ENCODE data around the gene TBCCD1. TPM values are rescaled to one million over a fixed set of nuclear protein-coding genes. Genes with fewer than 3 reads are reported as not detected.
A peak's percentile ranks its signal among the peaks of the same experiment; 100 is the strongest.

Gene TBCCD1
- total and polyA plus RNA-seq, 2 of the 4 experiments (the other 2 are of a cell fraction): 7.9 to 19.7 TPM

- Histone ChIP-seq H2AFZ (replicated peaks; ENCODE audit: low read length, poor library complexity) (no peak overlapping the region), H3K4me1 (ENCODE audit: control insufficient read depth, insufficient read depth, low read length) (no peaks in the 10 kb centered on the region), H3K9me3 (ENCODE audit: control insufficient read depth, insufficient read depth, low read length) (no peaks in the 10 kb centered on the region), H3K36me3 (ENCODE audit: control insufficient read depth, insufficient read depth, low read length) (0 out of 2 replicates have a peak, but pooled peaks cover 2% of the 10 kb centered on the region), H2BK15ac (ENCODE audit: low read depth, low read length) (no peak overlapping the region), H4K20me1 (ENCODE audit: insufficient read depth, low read length) (no peaks in the 10 kb centered on the region), H4K8ac (ENCODE audit: low read depth in 2 of 2, low read length in 2 of 2) (no peak overlapping the region), H3K27me3 (ENCODE audit: control insufficient read depth, insufficient read depth, low read length) (no peaks in the 10 kb centered on the region), H2BK20ac (ENCODE audit: low read depth, low read length) (no peak overlapping the region), H3K9ac (ENCODE audit: low read depth, low read length) (no peak overlapping the region), H3K56ac (ENCODE audit: extremely low read depth, insufficient read depth, low read length) (no peak overlapping the region), H3K18ac (ENCODE audit: low read depth, low read length) (no peak overlapping the region), H2AK9ac (replicated peaks; ENCODE audit: low read depth, low read length, poor library complexity) (no peak overlapping the region), H3K27ac (ENCODE audit: insufficient read depth, low read length) (no peak overlapping the region), H3K4ac (ENCODE audit: low read depth, low read length) (no peak overlapping the region), H3K14ac (replicated peaks; ENCODE audit: low read depth, low read length) (no peak overlapping the region), H2BK120ac (ENCODE audit: low read depth, low read length) (no peak overlapping the region), H4K5ac (ENCODE audit: low read depth, low read length) (no peak overlapping the region), H3K9me1 (ENCODE audit: insufficient read depth, low read length) (no peaks in the 10 kb centered on the region; the same call in 1 of the 2 replicates), H4K91ac (ENCODE audit: insufficient read depth, low read depth, low read length) (no peak overlapping the region), H3K4me3 (ENCODE audit: insufficient read depth, low read depth, low read length) (no peak overlapping the region), H2AK5ac (ENCODE audit: low read depth, low read length) (no peak overlapping the region), H3K79me1 (ENCODE audit: low read depth in 1 of 2, low read length in 2 of 2) (no peaks in the 10 kb centered on the region), H2BK5ac (ENCODE audit: low read depth, low read length, poor library complexity, severe bottlenecking) (no peak overlapping the region), H3K4me2 (ENCODE audit: low read depth, low read length) (0 out of 2 replicates have a peak overlapping the region, but pooled peaks have one; percentile 44), H3K23ac (ENCODE audit: low read depth, low read length) (no peak overlapping the region)
- in situ Hi-C loops (cut with MboI; ENCODE audit: low sequenced_read_pairs): no loop called here
- no peak for TF ChIP-seq MAZ (IDR thresholded peaks at IDR 0.05; ENCODE audit: borderline replicate concordance, low read depth, low read length)
- TF ChIP-seq CHD1 (IDR thresholded peaks at IDR 0.05; ENCODE audit: low read depth, low read length): no peak
- TF ChIP-seq MAFK (IDR thresholded peaks at IDR 0.05; ENCODE audit: low read depth, low read length): no peak
- no peak for TF ChIP-seq FOS (IDR thresholded peaks at IDR 0.05; ENCODE audit: low read depth, low read length)
- TF ChIP-seq BHLHE40 (IDR thresholded peaks at IDR 0.05; ENCODE audit: low read depth, low read length): no peak
- no peak for TF ChIP-seq ELK1 (IDR thresholded peaks at IDR 0.05; ENCODE audit: borderline replicate concordance, low read depth, low read length)
- 0 out of 2 replicates have a peak, but pooled peaks have one; percentile 33 for TF ChIP-seq POLR2A (IDR thresholded peaks at IDR 0.05; ENCODE audit: low read depth, low read length)
- peak; percentile 68 for TF ChIP-seq SMC3 (IDR thresholded peaks at IDR 0.05; ENCODE audit: low read depth, low read length)
- TF ChIP-seq USF2 (IDR thresholded peaks at IDR 0.05; ENCODE audit: low read depth, low read length): no peak
- TF ChIP-seq MXI1 (IDR thresholded peaks at IDR 0.05; ENCODE audit: borderline replicate concordance, low read depth, low read length): no peak
- no peak for TF ChIP-seq RFX5 (IDR thresholded peaks at IDR 0.05; ENCODE audit: low read depth, low read length)
- TF ChIP-seq RAD21 (IDR thresholded peaks at IDR 0.05; ENCODE audit: low read length): peak; percentile 85
- peak; percentile 78 for TF ChIP-seq CTCF (conservative IDR thresholded peaks at IDR 0.05; ENCODE audit: low read depth, low read length)
- peak; percentile 75 for DNase-seq
- BruUV-seq (replicated peaks): no TSS peak
- intact Hi-C loops (cut with micrococcal nuclease): loop anchor here (1.0 to 5.0 kb wide), 5 partner anchors 76 to 557 kb away; partner anchors contain the start of gene ETV5
- ChIA-PET POLR2A (ENCODE audit: unreplicated experiment) (interaction anchor here (0.6 kb wide), 1 partner anchor 245 kb away, joined by 3 read pairs; no protein-coding TSS in a partner anchor), CTCF (interaction anchor here (0.6 to 2.1 kb wide), 27 partner anchors 9 to 586 kb away, joined by 3 to 17 read pairs (median 4); no protein-coding TSS in a partner anchor)
- ATAC-seq (ENCODE audit: low read depth): peak; percentile 80
- 0% methylated on average over 1 of the region's 8 CpGs; no CpG with 5 or more reads in 1 of the 2 experiments for WGBS, 2 experiments (ENCODE audit: extremely low coverage in 2 of 2, insufficient read length in 1 of 2)
- dilution Hi-C loops (cut with HindIII; ENCODE audit: low sequenced_read_pairs, unreplicated experiment): no loop called here
Observed at GRCh38 chr3:186540221-186540834, 26.8 kb downstream of the TBCCD1 start.

Data from IMR-90 (cell line).